H1 (cell line): ENCODE results near the gene RBM18. TPM values are rescaled to one million over a fixed set of nuclear protein-coding genes. Genes with fewer than 3 reads are reported as not detected.

Experiments used
- CTCF ChIA-PET: fragments of 300-600 bp; sonication (Branson Sonifier 250); formaldehyde crosslinking; loops from one replicate; lab custom pipeline; 2021; ENCODE audit not compliant: partially characterized antibody; lab: Charles Lee
- POLR2A ChIA-PET: fragments of 300-600 bp; sonication (Branson Sonifier 250); formaldehyde crosslinking; loops from one replicate; lab custom pipeline; 2021; ENCODE audit warnings: inconsistent platforms; ENCODE audit not compliant: partially characterized antibody; lab: Charles Lee
- DNase-seq, 2 experiments: peaks; one replicate each; pipeline versions ENCODE4 v3.0.0 to v3.0.0-alpha.2; 2010 to 2022; ENCODE audit warnings: low spot score in 2 of 2, low read depth in 1 of 2, mixed read lengths in 1 of 2
- FAIRE-seq: peaks from 2 replicates; lab custom pipeline; 2011; peaks lifted over from hg19 to GRCh38; lab: Jason Lieb, UNC
- H2AFZ ChIP-seq: 2 replicates; pipeline ENCODE4 v1.8.1; 2012; ENCODE audit warnings: low read length, inconsistent platforms
- H2AK5ac ChIP-seq: 2 replicates; pipeline ENCODE4 v1.6.1; 2013; ENCODE audit warnings: low read depth, low read length
- H2BK120ac ChIP-seq: replicated peaks from 2 replicates; pipeline ENCODE3; 2013; ENCODE audit warnings: low read depth, low read length, inconsistent platforms
- H2BK12ac ChIP-seq: 2 replicates; pipeline ENCODE4 v1.6.1; 2013; ENCODE audit warnings: low read depth, low read length
- H2BK15ac ChIP-seq: 2 replicates; pipeline ENCODE4 v1.6.1; 2013; ENCODE audit warnings: low read length
- H2BK20ac ChIP-seq: 2 replicates; pipeline ENCODE4 v1.6.1; 2013; ENCODE audit warnings: low read length
- H2BK5ac ChIP-seq: 2 replicates; pipeline ENCODE4 v1.6.1; 2013; ENCODE audit warnings: low read depth, low read length
- H3K14ac ChIP-seq: 2 replicates; pipeline ENCODE4 v1.6.1; 2013; ENCODE audit warnings: inconsistent platforms; ENCODE audit not compliant: insufficient read length
- H3K18ac ChIP-seq: 2 replicates; pipeline ENCODE4 v1.6.1; 2013; ENCODE audit warnings: low read length; ENCODE audit errors: extremely low read depth
- H3K23ac ChIP-seq: 2 replicates; pipeline ENCODE4 v1.6.1; 2013; ENCODE audit warnings: inconsistent platforms; ENCODE audit not compliant: insufficient read length
- H3K23me2 ChIP-seq: 2 replicates; pipeline ENCODE4 v1.6.1; 2013; ENCODE audit warnings: low read depth, low read length
- H3K27ac ChIP-seq: 2 replicates; pipeline ENCODE4 v1.6.1; 2011; ENCODE audit warnings: low read depth, low read length, inconsistent platforms
- H3K27me3 ChIP-seq, 4 experiments: replicated peaks in 1 of 4; 1 replicate in 1 of 4; 2 replicates in 3 of 4; pipeline versions ENCODE4 v1.6.1 to v1.8.1; 2011 to 2013; ENCODE audit warnings: low read length in 3 of 4, mild to moderate bottlenecking in 3 of 4, inconsistent platforms in 2 of 4, mixed read lengths in 2 of 4, moderate library complexity in 1 of 4; ENCODE audit not compliant: control insufficient read depth in 3 of 4, insufficient read depth in 3 of 4; ENCODE audit errors: extremely low read depth in 1 of 4
- H3K36me3 ChIP-seq, 4 experiments: 2 replicates each; pipeline versions ENCODE4 v1.6.1 to v1.8.1; 2011 to 2013; ENCODE audit warnings: mild to moderate bottlenecking in 4 of 4, low read length in 3 of 4, moderate library complexity in 2 of 4, control low read depth in 1 of 4, inconsistent platforms in 1 of 4; ENCODE audit not compliant: insufficient read depth in 4 of 4, control insufficient read depth in 2 of 4
- H3K4ac ChIP-seq: replicated peaks from 2 replicates; pipeline ENCODE3; 2013; ENCODE audit warnings: low read length, low read depth, mixed read lengths, inconsistent platforms; ENCODE audit not compliant: insufficient read length
- H3K4me1 ChIP-seq, 4 experiments: replicated peaks in 1 of 4; 1 replicate in 1 of 4; 2 replicates in 3 of 4; pipeline versions ENCODE4 v1.6.1 to v1.8.1; 2011 to 2013; ENCODE audit warnings: low read length in 3 of 4, inconsistent platforms in 2 of 4, mixed read lengths in 1 of 4; ENCODE audit not compliant: insufficient read depth in 4 of 4, control insufficient read depth in 3 of 4
- H3K4me2 ChIP-seq, 2 experiments: 2 replicates each; pipeline versions ENCODE4 v1.6.1 to v1.8.1; 2011 to 2013; ENCODE audit warnings: low read depth in 2 of 2, low read length in 2 of 2, control low read depth in 1 of 2, inconsistent platforms in 1 of 2, mild to moderate bottlenecking in 1 of 2; ENCODE audit not compliant: insufficient read depth in 1 of 2
- H3K4me3 ChIP-seq, 4 experiments: fragments of 200-600, 300-600 bp in 1 of 4; sonication (generic), shearing (Covaris generic), sonication (Bioruptor Twin) in 1 of 4; 2 replicates each; pipeline versions ENCODE4 v1.5.1 to v1.8.1; 2011 to 2016; ENCODE audit warnings: low read length in 4 of 4, low read depth in 3 of 4, control low read depth in 2 of 4, inconsistent platforms in 2 of 4, mild to moderate bottlenecking in 2 of 4, mixed read lengths in 1 of 4, moderate library complexity in 1 of 4; ENCODE audit not compliant: insufficient read depth in 2 of 4; ENCODE audit errors: extremely low read depth in 1 of 4
- H3K56ac ChIP-seq: replicated peaks from 2 replicates; pipeline ENCODE3; 2013; ENCODE audit warnings: low read depth, mild to moderate bottlenecking, mixed read lengths, low read length, inconsistent platforms; ENCODE audit not compliant: insufficient read length
- H3K79me1 ChIP-seq: 2 replicates; pipeline ENCODE4 v1.6.1; 2013; ENCODE audit warnings: low read depth, low read length, control low read depth
- H3K79me2 ChIP-seq, 2 experiments: 2 replicates each; pipeline versions ENCODE4 v1.6.1 to v1.8.1; 2012 to 2013; ENCODE audit warnings: low read length in 2 of 2, mild to moderate bottlenecking in 2 of 2, inconsistent platforms in 1 of 2; ENCODE audit not compliant: insufficient read depth in 2 of 2, control insufficient read depth in 1 of 2
- H3K9ac ChIP-seq, 4 experiments: replicated peaks in 1 of 4; 1 replicate in 1 of 4; 2 replicates in 3 of 4; pipeline versions ENCODE4 v1.6.1 to v1.8.1; 2011 to 2013; ENCODE audit warnings: low read depth in 3 of 4, low read length in 3 of 4, control low read depth in 2 of 4, mild to moderate bottlenecking in 2 of 4, moderate library complexity in 2 of 4, inconsistent platforms in 1 of 4; ENCODE audit errors: extremely low read depth in 1 of 4
- H3K9me3 ChIP-seq, 2 experiments: 2 replicates each; pipeline versions ENCODE4 v1.6.1 to v1.8.1; 2012 to 2013; ENCODE audit warnings: mild to moderate bottlenecking in 2 of 2, moderate library complexity in 2 of 2, control low read depth in 1 of 2, inconsistent platforms in 1 of 2, low read depth in 1 of 2, low read length in 1 of 2, mixed read lengths in 1 of 2; ENCODE audit not compliant: insufficient read depth in 2 of 2
- H4K20me1 ChIP-seq, 2 experiments: replicated peaks in 1 of 2; 2 replicates each; pipeline versions ENCODE3 to v1.8.1; 2011 to 2013; ENCODE audit warnings: inconsistent platforms in 2 of 2, low read length in 2 of 2, mild to moderate bottlenecking in 1 of 2; ENCODE audit not compliant: insufficient read depth in 2 of 2, control insufficient read depth in 1 of 2
- H4K5ac ChIP-seq: 2 replicates; pipeline ENCODE4 v1.6.1; 2013; ENCODE audit warnings: low read length, low read depth, mixed read lengths, inconsistent platforms; ENCODE audit not compliant: insufficient read length
- H4K8ac ChIP-seq: 2 replicates; pipeline ENCODE4 v1.8.0; 2013; ENCODE audit warnings: mild to moderate bottlenecking, moderate library complexity, low read length, inconsistent platforms; ENCODE audit not compliant: insufficient read depth; ENCODE audit errors: extremely low read depth
- H4K91ac ChIP-seq: replicated peaks from 2 replicates; pipeline ENCODE3; 2013; ENCODE audit warnings: low read length, mixed read lengths, inconsistent platforms; ENCODE audit not compliant: insufficient read length
- BRCA1 ChIP-seq: IDR thresholded peaks from 2 replicates; pipeline ENCODE4 v1.6.1; 2012; ENCODE audit warnings: low read depth, low read length, improper control_type of control experiment
- EP300 ChIP-seq, 2 experiments: IDR thresholded peaks; 1 replicate in 1 of 2; 2 replicates in 1 of 2; pipeline ENCODE4 v1.6.1; 2011 to 2012; ENCODE audit warnings: low read depth in 2 of 2, low read length in 2 of 2, mild to moderate bottlenecking in 2 of 2, borderline replicate concordance in 1 of 2, inconsistent platforms in 1 of 2, moderate library complexity in 1 of 2
- WGBS, 2 experiments: shearing (Covaris generic) in 1 of 2; methylation state at CpG; one replicate each; pipeline versions ENCODE4 v1.1.6 to v1.1.7; 2013 to 2015; ENCODE audit warnings: low lambda C conversion rate in 2 of 2, mixed read lengths in 2 of 2, inconsistent platforms in 1 of 2, low coverage in 1 of 2, missing lambda C conversion rate in 1 of 2; ENCODE audit not compliant: insufficient replicate concordance in 2 of 2, insufficient coverage in 1 of 2, insufficient read length in 1 of 2; ENCODE audit errors: extremely low coverage in 1 of 2, missing lambda C conversion rate in 1 of 2; 5-methylcytosine and 5-hydroxymethylcytosine counted together
- polyA plus RNA-seq, 7 experiments: library from polyadenylated mRNA; depleted of rRNA in 3 of 7; stranded (reverse) in 5 of 7; unstranded in 2 of 7; fragments of >200 nt in 5 of 7; fragments of 200-250 nt in 2 of 7; gene quantifications; 1 replicate in 5 of 7; 2 replicates in 1 of 7; 4 replicates in 1 of 7; pipeline versions ENCODE4 v1.2.1 to v1.2.3, GENCODE V29; 2011 to 2013; ENCODE audit warnings: missing spikeins in 2 of 7, mixed read lengths in 2 of 7
- total RNA-seq: library from RNA; stranded (reverse); fragmentation: NEBNext Ultra II Directional; extraction: Animal tissue kit (Norgen Biotek cat#: 25700); gene quantifications from 2 replicates; pipeline ENCODE4 v1.2.1, GENCODE V29; 2021

RBM18 gene
- total and polyA plus RNA-seq, 2 of the 8 experiments (the other 6 are each of a cell fraction or from before 2014, with no cell fraction given) = 5.9 to 14.3 TPM

DNA sequence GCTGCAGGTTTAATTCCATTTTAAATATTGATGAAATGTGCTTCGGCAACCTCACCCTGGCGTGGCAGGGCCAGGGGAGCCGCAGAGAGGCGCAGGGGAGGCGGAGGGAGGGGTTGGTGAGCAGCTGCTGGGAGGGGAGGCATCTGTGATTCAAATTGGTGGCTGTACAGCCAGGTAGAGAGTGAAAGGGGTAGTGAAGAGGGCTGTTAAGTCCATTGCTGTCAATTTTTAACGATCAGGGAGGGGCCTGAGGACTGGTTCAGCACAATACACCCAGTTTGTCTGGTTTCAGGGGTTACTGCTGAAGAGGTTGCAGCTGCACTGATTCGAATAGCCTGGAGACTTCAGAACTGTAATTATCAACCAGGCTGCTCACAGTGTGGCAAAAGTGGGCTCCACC, 67.2 kb downstream of the RBM18 start:
- H3K18ac ChIP-seq = no peak overlapping the region
- H2BK12ac ChIP-seq = no peak overlapping the region
- no peak overlapping the region for H2BK15ac ChIP-seq
- no peaks in the 10 kb centered on the region for H4K20me1 ChIP-seq
- POLR2A ChIA-PET = interaction anchor here (0.6 to 3.5 kb wide), 4 partner anchors 10 to 38 kb away, joined by 3 to 7 read pairs (median 4); partner anchors contain the start of genes MORN5 and NDUFA8
- WGBS, 2 experiments = 85% methylated on average over 7 of the region's 7 CpGs; no CpG with 5 or more reads in 1 of the 2 experiments
- H3K56ac ChIP-seq = no peak overlapping the region
- no peak overlapping the region for H3K4ac ChIP-seq
- no peak overlapping the region for H4K5ac ChIP-seq
- H4K8ac ChIP-seq = no peak overlapping the region
- no peaks in the 10 kb centered on the region for H3K79me1 ChIP-seq
- TF ChIP-seq BRCA1 (no peak), EP300 (IDR thresholded peaks at IDR 0.05; ENCODE audit: borderline replicate concordance in 1 of 2, low read depth in 2 of 2, low read length in 2 of 2) (no peak)
- TF ChIP-seq, all 59 proteins: peak for 0
- H2BK5ac ChIP-seq = no peak overlapping the region
- H2BK20ac ChIP-seq = no peak overlapping the region
- no peak overlapping the region for H3K4me3 ChIP-seq
- H3K4me1 ChIP-seq = peaks cover 0 to 6% (median 2%) of the 10 kb centered on the region in 4 experiments; a peak in 4 of 7 replicates
- no peak overlapping the region for H3K23ac ChIP-seq
- H3K27ac ChIP-seq = no peak overlapping the region
- no peaks in the 10 kb centered on the region for H3K9me3 ChIP-seq
- no peak overlapping the region for H3K9ac ChIP-seq
- H2AFZ ChIP-seq = no peak overlapping the region
- CTCF ChIA-PET = interaction anchor here (1.4 to 2.6 kb wide), 2 partner anchors 11 to 39 kb away, joined by 4 to 12 read pairs; no protein-coding TSS in a partner anchor
- no peak overlapping the region for H2AK5ac ChIP-seq
- H2BK120ac ChIP-seq = no peak overlapping the region
- H3K4me2 ChIP-seq = no peak overlapping the region
- no peak overlapping the region for H4K91ac ChIP-seq
- H3K23me2 ChIP-seq = no peaks in the 10 kb centered on the region
- DNase-seq = no peak
- H3K27me3 ChIP-seq = no peaks in the 10 kb centered on the region; a peak in 1 of 7 replicates
- FAIRE-seq = no peak
- no peak overlapping the region for H3K14ac ChIP-seq
- no peaks in the 10 kb centered on the region for H3K36me3 ChIP-seq
- H3K79me2 ChIP-seq = no peaks in the 10 kb centered on the region
